Measurements from ENCODE around the gene RIC1. TPM values are rescaled to one million over a fixed set of nuclear protein-coding genes. Genes with fewer than 3 reads are reported as not detected.
"Not testable (repeated sequence)": the region's sequence is repeated elsewhere in the genome, so short reads cannot be mapped to it uniquely, and the experiment has no call there.

The RIC1 gene
- total and polyA plus RNA-seq, 2 experiments from 2014 or later, result 9.7 to 33.7 TPM

DNA sequence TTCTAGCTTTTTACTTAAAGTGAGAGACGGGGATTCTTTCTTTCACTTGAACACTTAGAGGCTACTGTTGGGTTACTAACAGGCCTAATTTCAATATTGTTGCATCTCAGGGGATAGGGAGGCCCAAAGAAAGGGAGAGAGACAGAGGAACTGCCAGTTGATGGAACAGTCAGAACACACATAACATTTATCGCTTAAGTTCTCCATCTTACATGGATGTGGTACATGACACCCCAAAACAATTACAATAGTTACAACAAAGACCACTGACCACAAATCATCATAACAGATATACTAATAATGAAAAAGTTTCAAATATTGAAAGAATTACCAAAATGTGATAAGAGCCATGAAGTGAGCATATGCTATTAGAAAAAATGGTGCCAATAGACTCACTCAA lies 4.3 kb upstream of the RIC1 start:
- H3K27ac ChIP-seq, result no peak overlapping the region
- H3K36me3 ChIP-seq, result no peaks in the 10 kb centered on the region
- no peak overlapping the region for H3K4me3 ChIP-seq
- H3K9me3 ChIP-seq (ENCODE audit: low read depth), result no peaks in the 10 kb centered on the region
- H3K4me1 ChIP-seq (ENCODE audit: low read depth), result peaks cover 7% of the 10 kb centered on the region
- no peak for DNase-seq (ENCODE audit: low read depth in 1 of 2, low spot score in 1 of 2)
- no peaks in the 10 kb centered on the region for H3K27me3 ChIP-seq
- TF ChIP-seq, protein P1, sequence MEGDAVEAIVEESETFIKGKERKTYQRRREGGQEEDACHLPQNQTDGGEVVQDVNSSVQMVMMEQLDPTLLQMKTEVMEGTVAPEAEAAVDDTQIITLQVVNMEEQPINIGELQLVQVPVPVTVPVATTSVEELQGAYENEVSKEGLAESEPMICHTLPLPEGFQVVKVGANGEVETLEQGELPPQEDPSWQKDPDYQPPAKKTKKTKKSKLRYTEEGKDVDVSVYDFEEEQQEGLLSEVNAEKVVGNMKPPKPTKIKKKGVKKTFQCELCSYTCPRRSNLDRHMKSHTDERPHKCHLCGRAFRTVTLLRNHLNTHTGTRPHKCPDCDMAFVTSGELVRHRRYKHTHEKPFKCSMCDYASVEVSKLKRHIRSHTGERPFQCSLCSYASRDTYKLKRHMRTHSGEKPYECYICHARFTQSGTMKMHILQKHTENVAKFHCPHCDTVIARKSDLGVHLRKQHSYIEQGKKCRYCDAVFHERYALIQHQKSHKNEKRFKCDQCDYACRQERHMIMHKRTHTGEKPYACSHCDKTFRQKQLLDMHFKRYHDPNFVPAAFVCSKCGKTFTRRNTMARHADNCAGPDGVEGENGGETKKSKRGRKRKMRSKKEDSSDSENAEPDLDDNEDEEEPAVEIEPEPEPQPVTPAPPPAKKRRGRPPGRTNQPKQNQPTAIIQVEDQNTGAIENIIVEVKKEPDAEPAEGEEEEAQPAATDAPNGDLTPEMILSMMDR (IDR thresholded peaks at IDR 0.05; ENCODE audit: low read depth, low read length), result no peak

DNA sequence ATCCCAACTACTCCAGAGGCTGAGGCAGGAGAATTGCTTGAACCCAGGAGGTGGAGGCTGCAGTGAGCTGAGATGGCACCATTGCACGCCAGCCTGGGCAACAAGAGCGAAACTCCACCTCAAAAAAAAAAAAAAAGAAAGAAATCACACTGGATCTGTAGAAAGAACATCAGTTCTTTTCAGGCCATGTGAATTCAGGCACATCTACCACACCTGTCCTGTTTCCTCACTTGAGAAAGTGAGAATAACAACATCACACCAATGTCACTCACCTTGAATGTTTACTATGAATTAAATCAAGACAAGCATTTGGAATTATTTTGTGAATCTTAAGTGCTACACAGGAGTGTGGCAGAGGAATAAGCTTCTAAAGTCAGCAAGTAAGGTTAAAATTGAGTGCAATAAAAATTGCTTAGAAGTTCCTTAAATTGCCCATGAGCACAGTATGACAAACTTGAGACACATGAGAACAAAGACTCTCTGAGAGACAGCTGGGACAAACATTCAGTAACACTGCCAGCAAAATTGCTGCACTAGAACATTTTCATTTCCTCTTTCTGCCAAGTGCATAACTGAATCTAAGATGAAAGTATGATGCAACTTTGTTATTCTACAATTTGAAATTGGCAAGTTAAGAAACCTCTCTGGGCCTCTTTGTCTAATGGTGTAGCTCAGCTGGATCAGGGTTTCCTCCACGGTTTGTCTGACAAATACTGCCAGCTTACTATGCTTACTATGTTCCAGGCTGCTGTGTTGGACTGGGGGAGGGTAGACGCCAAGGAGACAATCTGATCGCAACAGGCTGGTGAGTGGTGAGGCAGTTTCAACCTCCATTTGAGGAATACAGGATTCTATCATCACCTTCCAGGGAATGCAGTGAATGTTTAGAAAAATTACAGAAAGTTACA lies 1.9 kb upstream of the RIC1 start:
- H3K9me3 ChIP-seq (ENCODE audit: low read depth), result no peaks in the 10 kb centered on the region
- H3K4me1 ChIP-seq (ENCODE audit: low read depth), result peaks cover 7% of the 10 kb centered on the region
- no peaks in the 10 kb centered on the region for H3K36me3 ChIP-seq
- TF ChIP-seq, protein P1 (IDR thresholded peaks at IDR 0.05; ENCODE audit: low read depth, low read length), result no peak
- H3K4me3 ChIP-seq, result no peak overlapping the region
- no peaks in the 10 kb centered on the region for H3K27me3 ChIP-seq
- peak; percentile 42 to 93 for DNase-seq (ENCODE audit: low read depth in 1 of 2, low spot score in 1 of 2)
- peak overlapping the region; percentile 88 for H3K27ac ChIP-seq

DNA sequence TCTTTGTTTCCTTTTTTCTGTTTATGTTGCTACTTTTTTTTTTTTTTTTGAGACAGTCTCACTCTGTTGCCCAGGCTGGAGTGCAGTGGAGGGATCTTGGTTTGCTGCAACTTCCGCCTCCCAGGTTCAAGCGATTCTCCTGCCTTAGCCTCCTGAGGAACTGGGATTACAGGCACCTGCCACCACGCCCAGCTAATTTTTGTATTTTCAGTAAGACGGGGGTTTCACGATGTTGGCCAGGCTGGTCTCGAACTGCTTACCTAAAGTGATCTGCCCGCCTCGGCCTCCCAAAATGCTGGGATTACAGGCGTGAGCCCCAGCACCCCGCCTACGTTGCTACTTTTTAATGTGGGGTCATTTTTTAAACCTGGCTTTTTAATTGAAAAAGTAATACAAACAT lies 1.2 kb upstream of the RIC1 start:
- not testable (repeated sequence) for H3K9me3 ChIP-seq (ENCODE audit: low read depth); H3K4me1 ChIP-seq (ENCODE audit: low read depth); H3K36me3 ChIP-seq; H3K27me3 ChIP-seq; DNase-seq (ENCODE audit: low read depth in 1 of 2, low spot score in 1 of 2)
- Histone ChIP-seq H3K4me3 (peak overlapping the region; percentile 80), H3K27ac (peak overlapping the region; percentile 88)

DNA sequence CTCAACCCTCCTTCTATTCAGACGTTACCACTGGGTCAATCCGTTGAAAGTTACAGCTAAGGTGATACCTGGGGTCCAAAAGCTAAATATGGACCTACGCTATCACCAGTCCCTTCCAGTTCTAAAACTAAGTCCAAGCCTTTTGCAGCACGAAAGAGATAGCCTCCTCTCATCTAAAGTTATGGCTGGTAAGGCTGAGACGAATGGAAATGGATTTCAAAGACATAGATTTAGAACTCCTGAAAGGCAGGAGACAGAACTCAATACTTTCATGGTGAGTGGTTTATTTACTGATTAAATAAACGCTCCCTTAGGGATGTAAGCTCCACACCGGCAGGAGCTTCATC lies 751 bp upstream of the RIC1 start:
- Histone ChIP-seq H3K27ac (peak overlapping the region; percentile 88), H3K36me3 (no peaks in the 10 kb centered on the region), H3K4me3 (peak overlapping the region; percentile 80), H3K9me3 (ENCODE audit: low read depth) (no peaks in the 10 kb centered on the region), H3K27me3 (no peaks in the 10 kb centered on the region), H3K4me1 (ENCODE audit: low read depth) (peaks cover 7% of the 10 kb centered on the region)
- TF ChIP-seq, protein P1 (IDR thresholded peaks at IDR 0.05; ENCODE audit: low read depth, low read length), result no peak
- no peak for DNase-seq (ENCODE audit: low read depth in 1 of 2, low spot score in 1 of 2)

DNA sequence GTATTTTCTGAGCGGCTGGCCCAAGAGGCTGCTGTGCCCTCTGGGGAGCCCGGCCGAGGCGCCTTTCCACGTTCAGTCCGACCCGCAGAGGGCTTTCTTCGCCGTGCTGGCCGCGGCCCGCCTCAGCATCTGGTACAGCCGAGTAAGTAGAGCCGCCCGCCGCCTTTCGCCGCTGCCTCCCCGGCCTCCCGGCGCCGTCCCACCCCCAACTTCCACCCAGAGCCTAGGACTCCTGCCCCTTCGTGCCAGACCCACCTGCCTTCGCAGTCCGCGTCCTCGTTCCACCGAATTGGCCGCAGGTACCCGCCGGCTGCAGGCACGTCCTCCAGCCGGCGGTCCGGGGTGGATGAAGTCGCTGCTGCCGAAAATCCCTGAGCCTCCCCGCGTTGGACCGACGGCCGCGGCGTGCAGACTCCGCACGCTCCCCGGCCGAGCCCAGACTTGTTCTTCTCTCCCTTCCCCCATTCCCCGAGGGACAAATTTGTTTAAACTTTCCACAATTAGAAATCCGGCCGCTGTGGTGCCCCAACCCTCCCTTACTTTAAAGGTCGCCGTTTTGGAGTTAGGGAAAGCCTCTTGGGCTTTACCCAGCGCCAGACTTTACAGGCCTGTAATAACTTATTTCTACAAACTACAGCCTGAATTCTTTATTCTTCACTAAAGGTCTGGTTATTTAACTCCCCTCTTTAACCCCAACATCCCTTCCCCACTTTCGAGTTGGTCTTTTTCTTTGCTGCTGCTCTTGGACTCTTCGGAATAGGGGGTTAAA lies 589 bp downstream of the RIC1 start:
- H3K27me3 ChIP-seq, result no peaks in the 10 kb centered on the region
- no peaks in the 10 kb centered on the region for H3K9me3 ChIP-seq (ENCODE audit: low read depth)
- H3K4me1 ChIP-seq (ENCODE audit: low read depth), result peaks cover 7% of the 10 kb centered on the region
- H3K36me3 ChIP-seq, result no peaks in the 10 kb centered on the region
- peak overlapping the region; percentile 88 for H3K27ac ChIP-seq
- peak overlapping the region; percentile 80 for H3K4me3 ChIP-seq
- TF ChIP-seq, protein P1 (IDR thresholded peaks at IDR 0.05; ENCODE audit: low read depth, low read length), result no peak
- peak; percentile 49 to 53 for DNase-seq (ENCODE audit: low read depth in 1 of 2, low spot score in 1 of 2)

DNA sequence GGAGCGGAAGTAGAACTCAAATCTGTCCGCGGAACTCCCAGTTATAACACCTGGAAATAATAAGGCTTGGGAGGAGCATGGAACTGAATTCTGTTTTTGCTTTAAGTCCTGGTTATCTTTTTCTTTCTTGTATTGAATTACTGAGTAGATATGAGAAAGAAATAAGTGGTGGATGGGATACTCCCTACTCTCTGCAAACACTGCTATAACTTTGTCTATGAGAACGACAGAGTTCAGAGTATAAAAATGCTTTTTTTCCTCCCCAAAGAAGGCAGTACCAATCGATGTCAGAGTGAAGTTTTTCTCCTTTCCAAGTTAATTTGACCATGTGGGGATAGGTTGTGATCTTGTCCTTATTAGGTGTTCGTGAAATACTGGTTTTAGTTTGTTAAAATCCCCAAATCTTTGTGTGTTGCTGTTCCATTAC lies 1.2 kb downstream of the RIC1 start:
- peak overlapping the region; percentile 88 for H3K27ac ChIP-seq
- peaks cover 7% of the 10 kb centered on the region for H3K4me1 ChIP-seq (ENCODE audit: low read depth)
- peak; percentile 33 to 37 for DNase-seq (ENCODE audit: low read depth in 1 of 2, low spot score in 1 of 2)
- TF ChIP-seq, protein P1 (IDR thresholded peaks at IDR 0.05; ENCODE audit: low read depth, low read length), result no peak
- H3K9me3 ChIP-seq (ENCODE audit: low read depth), result no peaks in the 10 kb centered on the region
- no peaks in the 10 kb centered on the region for H3K27me3 ChIP-seq
- H3K36me3 ChIP-seq, result no peaks in the 10 kb centered on the region
- peak overlapping the region; percentile 80 for H3K4me3 ChIP-seq

Data from cardiac muscle cell (in vitro differentiated cells and primary cell).